ENCODE results near the gene ERMARD.

DNA sequence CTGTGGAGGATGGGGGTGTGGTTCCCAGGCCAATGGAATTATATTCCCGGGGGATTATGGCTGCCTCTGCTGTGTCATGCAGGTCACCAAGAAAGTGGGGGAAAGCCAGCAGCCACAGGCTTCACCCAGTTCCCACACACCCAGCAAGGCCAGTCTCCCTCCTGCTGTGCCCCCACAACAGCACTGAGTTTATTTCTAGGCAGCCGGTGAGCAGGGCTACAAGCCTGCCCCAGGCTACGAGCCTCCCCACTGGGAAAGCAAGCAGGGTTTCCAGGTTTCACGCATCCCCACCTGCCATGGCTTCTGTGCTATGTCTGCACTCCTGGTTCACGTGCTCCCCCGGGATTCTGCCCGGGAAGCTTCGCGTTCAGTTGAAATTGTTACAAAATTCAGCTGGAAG, 72.6 kb downstream of the ERMARD start:
- TF ChIP-seq GATA2 (IDR thresholded peaks at IDR 0.05; ENCODE audit: low read depth, low read length) (no peak), GATA3 (IDR thresholded peaks at IDR 0.05; ENCODE audit: low read depth, low read length) (no peak)
